Stimulated activated effector memory CD8-positive, alpha-beta T cell treated with anti-CD3 and anti-CD28 coated beads, Interleukin-12 subunit alpha, Interleukin-12 subunit beta, amount 100 ng/mL, for 72 hours (primary cell): ENCODE data around the gene OR6B2.
"Not testable (repeated sequence)": the region's sequence is repeated elsewhere in the genome, so short reads cannot be mapped to it uniquely, and the experiment has no call there.

ENCODE experiments used
- ATAC-seq: fragments of 150-1000 bp; cut with Tn5 transposase; 2 replicates; pipeline ENCODE4 v1.10.0; 2021
- DNase-seq, 2 donors: peaks; one replicate each; pipeline ENCODE4 v3.0.0; 2021 to 2022; ENCODE audit warnings: low spot score in 2 of 2
- H3K27ac Mint-ChIP-seq: one replicate; pipeline ENCODE4 v1.8.0; 2022; ENCODE audit warnings: mild to moderate bottlenecking, mixed read lengths
- H3K36me3 Mint-ChIP-seq: one replicate; pipeline ENCODE4 v1.8.0; 2022; ENCODE audit warnings: mild to moderate bottlenecking, mixed read lengths
- H3K4me1 Mint-ChIP-seq: one replicate; pipeline ENCODE4 v1.8.0; 2022; ENCODE audit warnings: mixed read lengths
- H3K4me3 Mint-ChIP-seq: one replicate; pipeline ENCODE4 v1.8.0; 2022; ENCODE audit warnings: mild to moderate bottlenecking, mixed read lengths
- H3K9me3 Mint-ChIP-seq: one replicate; pipeline ENCODE4 v1.8.0; 2022; ENCODE audit warnings: mixed read lengths

Gene OR6B2

GRCh38 chr2:240050278-240050677 lies 20.0 kb upstream of the OR6B2 start:
- Mint-ChIP-seq H3K4me3 (no peak overlapping the region), H3K4me1 (peaks cover 12% of the 10 kb centered on the region), H3K36me3 (no peaks in the 10 kb centered on the region), H3K27ac (no peak overlapping the region), H3K9me3 (no peaks in the 10 kb centered on the region)
- no peak for DNase-seq
- no peak for ATAC-seq

- Mint-ChIP-seq H3K9me3 (no peaks in the 10 kb centered on the region), H3K4me3 (no peak overlapping the region), H3K4me1 (no peaks in the 10 kb centered on the region), H3K36me3 (no peaks in the 10 kb centered on the region), H3K27ac (no peak overlapping the region)
- DNase-seq: no peak
- ATAC-seq: no peak
These were observed 18.0 kb upstream of the OR6B2 start for GRCh38 chr2:240048237-240048636.

GRCh38 chr2:240045098-240045497 lies 14.9 kb upstream of the OR6B2 start:
- Mint-ChIP-seq H3K4me3 (no peak overlapping the region), H3K4me1 (no peaks in the 10 kb centered on the region), H3K36me3 (no peaks in the 10 kb centered on the region), H3K9me3 (no peaks in the 10 kb centered on the region), H3K27ac (no peak overlapping the region)
- ATAC-seq: no peak
- no peak for DNase-seq

- not testable (repeated sequence) for H3K4me3 Mint-ChIP-seq, ATAC-seq, H3K36me3 Mint-ChIP-seq, H3K9me3 Mint-ChIP-seq, DNase-seq, H3K4me1 Mint-ChIP-seq, H3K27ac Mint-ChIP-seq
These were observed 13.9 kb upstream of the OR6B2 start for GRCh38 chr2:240044096-240044495.

- H3K9me3 Mint-ChIP-seq: no peaks in the 10 kb centered on the region
- no peaks in the 10 kb centered on the region for H3K4me1 Mint-ChIP-seq
- no peaks in the 10 kb centered on the region for H3K36me3 Mint-ChIP-seq
- no peak overlapping the region for H3K27ac Mint-ChIP-seq
- H3K4me3 Mint-ChIP-seq: no peak overlapping the region
- no peak for DNase-seq
- no peak for ATAC-seq
These were observed 13.2 kb upstream of the OR6B2 start for GRCh38 chr2:240043279-240043989.

- no peaks in the 10 kb centered on the region for H3K36me3 Mint-ChIP-seq
- no peak for ATAC-seq
- no peak for DNase-seq
- H3K9me3 Mint-ChIP-seq: no peaks in the 10 kb centered on the region
- H3K4me1 Mint-ChIP-seq: no peaks in the 10 kb centered on the region
- H3K27ac Mint-ChIP-seq: no peak overlapping the region
- H3K4me3 Mint-ChIP-seq: no peak overlapping the region
These were observed 12.5 kb upstream of the OR6B2 start for GRCh38 chr2:240042740-240043139.

GRCh38 chr2:240041363-240041762 lies 11.1 kb upstream of the OR6B2 start:
- H3K4me3 Mint-ChIP-seq: no peak overlapping the region
- DNase-seq (no peak), ATAC-seq (no peak)
- no peaks in the 10 kb centered on the region for H3K36me3 Mint-ChIP-seq
- H3K4me1 Mint-ChIP-seq: no peaks in the 10 kb centered on the region
- H3K27ac Mint-ChIP-seq: no peak overlapping the region
- no peaks in the 10 kb centered on the region for H3K9me3 Mint-ChIP-seq

- no peak for ATAC-seq
- H3K36me3 Mint-ChIP-seq: no peaks in the 10 kb centered on the region
- H3K4me1 Mint-ChIP-seq: no peaks in the 10 kb centered on the region
- H3K9me3 Mint-ChIP-seq: no peaks in the 10 kb centered on the region
- no peak overlapping the region for H3K27ac Mint-ChIP-seq
- no peak overlapping the region for H3K4me3 Mint-ChIP-seq
- DNase-seq: no peak
These were observed 7.1 kb upstream of the OR6B2 start for GRCh38 chr2:240037358-240037757.

GRCh38 chr2:240033330-240033678 lies 3.1 kb upstream of the OR6B2 start:
- DNase-seq (no peak), ATAC-seq (no peak)
- no peaks in the 10 kb centered on the region for H3K4me1 Mint-ChIP-seq
- no peak overlapping the region for H3K27ac Mint-ChIP-seq
- no peaks in the 10 kb centered on the region for H3K36me3 Mint-ChIP-seq
- H3K9me3 Mint-ChIP-seq: no peaks in the 10 kb centered on the region
- H3K4me3 Mint-ChIP-seq: no peak overlapping the region

GRCh38 chr2:240032406-240033329 lies 2.4 kb upstream of the OR6B2 start:
- Mint-ChIP-seq H3K4me3 (no peak overlapping the region), H3K4me1 (no peaks in the 10 kb centered on the region), H3K9me3 (no peaks in the 10 kb centered on the region), H3K36me3 (no peaks in the 10 kb centered on the region), H3K27ac (no peak overlapping the region)
- DNase-seq (no peak), ATAC-seq (peak; percentile 24)

- peak overlapping the region; percentile 84 for H3K4me3 Mint-ChIP-seq
- H3K27ac Mint-ChIP-seq: peak overlapping the region; percentile 94
- peaks cover 27% of the 10 kb centered on the region for H3K4me1 Mint-ChIP-seq
- peaks cover 39% of the 10 kb centered on the region for H3K36me3 Mint-ChIP-seq
- H3K9me3 Mint-ChIP-seq: no peaks in the 10 kb centered on the region
- ATAC-seq: peak; percentile 53
- DNase-seq: no peak
These were observed 5.5 kb downstream of the OR6B2 start for GRCh38 chr2:240024766-240025165.

- Mint-ChIP-seq H3K4me3 (peak overlapping the region; percentile 84), H3K36me3 (peaks cover 45% of the 10 kb centered on the region), H3K4me1 (peaks cover 27% of the 10 kb centered on the region), H3K9me3 (no peaks in the 10 kb centered on the region), H3K27ac (peak overlapping the region; percentile 94)
- ATAC-seq: peak; percentile 4
- DNase-seq: no peak
These were observed 6.4 kb downstream of the OR6B2 start for GRCh38 chr2:240023792-240024191.

- ATAC-seq (no peak), DNase-seq (peak; percentile 50 to 74)
These were observed 8.6 kb downstream of the OR6B2 start for GRCh38 chr2:240021488-240022104.

GRCh38 chr2:240018071-240018750 lies 12.0 kb downstream of the OR6B2 start:
- DNase-seq (no peak), ATAC-seq (no peak)
- Mint-ChIP-seq H3K4me3 (no peak overlapping the region), H3K36me3 (peaks cover 81% of the 10 kb centered on the region), H3K4me1 (peaks cover 35% of the 10 kb centered on the region), H3K27ac (no peak overlapping the region), H3K9me3 (no peaks in the 10 kb centered on the region)

More at GRCh38 chr2:240021488-240022104, 8.6 kb downstream of the OR6B2 start:
- H3K36me3 Mint-ChIP-seq: peaks cover 66% of the 10 kb centered on the region
- no peaks in the 10 kb centered on the region for H3K9me3 Mint-ChIP-seq
- H3K4me1 Mint-ChIP-seq: peaks cover 41% of the 10 kb centered on the region
- H3K27ac Mint-ChIP-seq: no peak overlapping the region
- H3K4me3 Mint-ChIP-seq: no peak overlapping the region

- ATAC-seq (no peak), DNase-seq (no peak)
- no peak overlapping the region for H3K4me3 Mint-ChIP-seq
- H3K4me1 Mint-ChIP-seq: peaks cover 20% of the 10 kb centered on the region
- H3K27ac Mint-ChIP-seq: no peak overlapping the region
- peaks cover 99% of the 10 kb centered on the region for H3K36me3 Mint-ChIP-seq
- H3K9me3 Mint-ChIP-seq: no peaks in the 10 kb centered on the region
These were observed 15.9 kb downstream of the OR6B2 start for GRCh38 chr2:240014327-240014726.
